ENCODE measurements around the gene SLC24A3.

The SLC24A3 gene

GRCh38 chr20:19692685-19693119 is 480.3 kb downstream of the SLC24A3 start:
- DNase-seq = peak; percentile 20 to 40

GRCh38 chr20:19693508-19693907 is 481.1 kb downstream of the SLC24A3 start:
- no peak for DNase-seq

- DNase-seq = no peak
Measured at GRCh38 chr20:19695081-19695480, 482.6 kb downstream of the SLC24A3 start.

GRCh38 chr20:19696620-19697019 is 484.2 kb downstream of the SLC24A3 start:
- DNase-seq = no peak

- no peak for DNase-seq
Measured at GRCh38 chr20:19697415-19697814, 485.0 kb downstream of the SLC24A3 start.

- no peak for DNase-seq
Measured at GRCh38 chr20:19699180-19699971, 486.9 kb downstream of the SLC24A3 start.

GRCh38 chr20:19701429-19701828 is 489.0 kb downstream of the SLC24A3 start:
- DNase-seq = no peak

GRCh38 chr20:19706463-19706862 is 494.0 kb downstream of the SLC24A3 start:
- DNase-seq = no peak

GRCh38 chr20:19709635-19710335 is 497.3 kb downstream of the SLC24A3 start:
- no peak for DNase-seq

- no peak for DNase-seq
Measured at GRCh38 chr20:19710336-19711120, 498.1 kb downstream of the SLC24A3 start.

- no peak for DNase-seq
Measured at GRCh38 chr20:19711126-19711525, 498.7 kb downstream of the SLC24A3 start.

GRCh38 chr20:19712721-19713260 is 500.3 kb downstream of the SLC24A3 start:
- no peak for DNase-seq

GRCh38 chr20:19713822-19714578 is 501.6 kb downstream of the SLC24A3 start:
- DNase-seq = no peak

GRCh38 chr20:19714579-19714840 is 502.1 kb downstream of the SLC24A3 start:
- DNase-seq = no peak

- DNase-seq = no peak
Measured at GRCh38 chr20:19715986-19716385, 503.5 kb downstream of the SLC24A3 start.

GRCh38 chr20:19718880-19719279 is 506.4 kb downstream of the SLC24A3 start:
- DNase-seq = no peak

- DNase-seq = no peak
Measured at GRCh38 chr20:19720991-19721390, 508.5 kb downstream of the SLC24A3 start.

GRCh38 chr20:19723051-19723450 is 510.6 kb downstream of the SLC24A3 start:
- no peak for DNase-seq

- DNase-seq = no peak
Measured at GRCh38 chr20:19723813-19724430, 511.5 kb downstream of the SLC24A3 start.

- no peak for DNase-seq
Measured at GRCh38 chr20:19725373-19725772, 512.9 kb downstream of the SLC24A3 start.

- DNase-seq = no peak
Measured at GRCh38 chr20:19725814-19726525, 513.5 kb downstream of the SLC24A3 start.

Data from Kasumi-1 (cell line).